HG03342 (cell line): ENCODE measurements around the gene SH3RF3.
A peak's percentile ranks its signal among the peaks of the same experiment; 100 is the strongest.

ENCODE experiments used
- ATAC-seq: cut with Tn5 transposase; IDR thresholded peaks from one replicate; pipeline ENCODE4 v1.9.1; 2021; ENCODE audit warnings: mild to moderate bottlenecking, moderate library complexity; ENCODE audit not compliant: unreplicated experiment

SH3RF3 gene

DNA sequence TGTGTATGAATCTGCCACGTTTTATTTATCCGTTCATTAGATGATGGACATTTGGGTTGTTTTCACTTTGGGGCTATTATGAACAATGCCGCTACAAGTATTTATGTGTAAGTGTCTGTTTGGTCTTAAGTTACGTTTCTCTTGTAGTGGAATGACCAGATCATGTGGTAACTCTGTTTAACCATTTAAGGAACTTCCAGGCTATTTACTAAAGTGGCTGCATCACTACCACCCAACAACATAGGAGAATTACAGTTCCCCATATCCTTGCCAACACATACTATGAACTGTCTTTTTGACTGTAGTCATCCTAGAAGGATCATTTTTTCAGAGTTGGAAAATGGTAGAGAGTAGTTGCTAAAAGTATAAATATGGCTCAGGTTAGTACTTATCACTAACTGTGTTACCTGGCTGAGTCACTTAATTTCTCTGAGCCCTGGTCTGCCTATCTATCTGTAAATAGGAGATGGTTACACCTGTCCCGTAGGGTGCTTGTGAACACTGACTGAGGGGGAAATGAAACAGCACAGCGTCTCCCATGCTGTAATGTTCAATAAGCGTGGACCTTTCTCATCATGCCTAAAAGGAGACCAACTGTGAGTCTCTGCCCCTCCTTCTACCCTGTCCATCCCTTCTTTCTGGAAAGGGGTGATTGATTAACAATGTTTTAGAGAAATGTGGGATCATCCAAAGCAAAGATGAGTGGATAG is 103.1 kb downstream of the SH3RF3 start:
- no peak for ATAC-seq

DNA sequence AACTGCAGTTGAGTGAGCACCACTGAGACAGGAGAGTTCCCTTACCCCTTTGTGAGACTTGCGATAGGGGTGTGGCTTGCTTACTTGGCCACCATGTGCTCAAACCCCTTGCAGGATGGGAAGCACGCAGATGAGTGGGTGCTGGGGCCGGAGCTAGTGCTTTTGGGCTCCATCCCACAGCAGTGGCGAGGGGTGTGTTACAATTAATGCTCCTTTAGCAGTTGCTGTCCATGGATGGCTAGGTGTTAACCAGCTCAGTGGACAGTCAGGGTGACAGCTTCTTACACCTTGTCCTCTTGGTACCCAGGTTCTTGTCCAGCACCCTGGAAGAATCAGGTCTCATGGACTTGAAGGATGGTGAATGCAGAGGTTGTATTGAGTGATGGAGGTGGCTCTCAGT is 103.9 kb downstream of the SH3RF3 start:
- ATAC-seq, result no peak

DNA sequence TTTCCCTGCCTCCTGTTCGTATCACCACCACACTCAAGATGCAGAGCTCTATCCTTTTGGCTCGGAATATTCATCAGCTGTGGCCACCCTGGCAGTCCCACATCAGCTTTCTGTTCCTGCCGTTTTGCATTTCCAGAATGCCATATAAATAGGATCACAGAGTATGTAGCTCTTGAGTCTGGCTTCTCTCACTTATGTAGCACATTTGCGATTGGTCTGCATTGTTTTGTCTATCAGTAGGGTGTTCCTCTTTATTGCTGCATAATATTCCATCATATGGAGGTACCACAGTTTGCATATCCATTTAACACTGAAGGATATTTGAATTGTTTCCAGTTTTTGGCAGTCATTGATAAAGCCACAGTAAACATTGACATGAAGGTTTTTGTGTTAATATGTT is 104.6 kb downstream of the SH3RF3 start:
- ATAC-seq, result no peak

DNA sequence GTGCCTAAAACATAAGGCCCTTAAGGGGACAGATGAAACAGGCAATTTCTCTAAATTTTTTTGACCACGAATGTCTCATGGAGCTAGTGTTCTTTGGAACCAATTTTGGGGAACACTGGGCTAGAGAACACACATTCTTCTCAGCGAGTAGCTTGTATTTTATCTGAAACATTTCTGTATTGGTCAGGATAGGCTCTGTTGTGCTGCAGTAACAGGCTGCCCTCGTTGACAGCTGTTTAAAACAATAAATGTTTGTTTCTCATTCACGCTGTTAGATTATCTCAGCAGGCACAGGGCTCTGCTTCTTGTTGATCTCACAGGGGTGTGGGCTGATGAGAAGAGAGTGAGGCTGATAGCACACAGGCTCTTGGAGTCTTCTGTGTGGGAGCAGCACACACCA is 105.3 kb downstream of the SH3RF3 start:
- no peak for ATAC-seq

- ATAC-seq, result no peak
Measured at GRCh38 chr2:109236147-109236546, 107.1 kb downstream of the SH3RF3 start.

DNA sequence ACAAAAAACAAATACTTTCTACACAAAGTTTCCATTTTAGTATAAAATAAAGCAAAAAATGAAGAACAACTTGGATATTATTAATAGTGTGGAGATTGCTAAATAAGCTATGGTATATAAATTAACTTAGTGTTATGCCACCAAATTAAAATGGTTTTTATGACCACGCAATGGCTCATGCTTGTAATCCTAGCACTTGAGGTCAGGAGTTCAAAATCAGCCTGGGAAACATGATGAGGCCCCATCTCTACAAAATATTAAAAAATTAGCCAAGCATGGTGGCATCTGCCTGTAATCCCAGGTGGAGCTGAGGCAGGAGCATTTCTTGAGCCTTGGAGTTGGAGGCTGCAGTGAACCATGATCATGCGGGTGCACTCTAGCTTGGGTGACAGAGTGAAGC is 108.8 kb downstream of the SH3RF3 start:
- no peak for ATAC-seq

GRCh38 chr2:109238580-109238979 is 109.6 kb downstream of the SH3RF3 start:
- ATAC-seq, result peak; percentile 88

DNA sequence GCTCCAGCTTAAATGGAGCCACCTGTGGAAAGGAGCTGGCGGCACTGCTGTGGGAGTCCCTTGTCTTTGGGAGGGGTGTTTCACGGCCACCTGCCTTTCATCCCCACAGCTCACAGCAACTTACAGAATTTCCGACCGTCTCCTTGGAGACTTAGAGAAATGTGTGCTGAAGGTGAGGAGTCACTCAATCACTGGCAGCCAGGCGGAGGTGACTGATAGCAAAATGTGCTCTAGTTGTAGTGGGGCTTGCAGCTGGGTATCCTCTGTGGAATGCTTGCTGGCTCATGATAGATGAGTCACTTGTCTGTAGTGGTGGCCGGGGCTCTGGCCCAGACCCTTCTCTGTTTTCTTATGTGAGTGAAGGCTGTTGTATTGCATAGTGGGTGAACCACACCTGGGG is 110.7 kb downstream of the SH3RF3 start:
- ATAC-seq, result no peak

- ATAC-seq, result no peak
Measured at GRCh38 chr2:109242210-109242653, 113.2 kb downstream of the SH3RF3 start.

DNA sequence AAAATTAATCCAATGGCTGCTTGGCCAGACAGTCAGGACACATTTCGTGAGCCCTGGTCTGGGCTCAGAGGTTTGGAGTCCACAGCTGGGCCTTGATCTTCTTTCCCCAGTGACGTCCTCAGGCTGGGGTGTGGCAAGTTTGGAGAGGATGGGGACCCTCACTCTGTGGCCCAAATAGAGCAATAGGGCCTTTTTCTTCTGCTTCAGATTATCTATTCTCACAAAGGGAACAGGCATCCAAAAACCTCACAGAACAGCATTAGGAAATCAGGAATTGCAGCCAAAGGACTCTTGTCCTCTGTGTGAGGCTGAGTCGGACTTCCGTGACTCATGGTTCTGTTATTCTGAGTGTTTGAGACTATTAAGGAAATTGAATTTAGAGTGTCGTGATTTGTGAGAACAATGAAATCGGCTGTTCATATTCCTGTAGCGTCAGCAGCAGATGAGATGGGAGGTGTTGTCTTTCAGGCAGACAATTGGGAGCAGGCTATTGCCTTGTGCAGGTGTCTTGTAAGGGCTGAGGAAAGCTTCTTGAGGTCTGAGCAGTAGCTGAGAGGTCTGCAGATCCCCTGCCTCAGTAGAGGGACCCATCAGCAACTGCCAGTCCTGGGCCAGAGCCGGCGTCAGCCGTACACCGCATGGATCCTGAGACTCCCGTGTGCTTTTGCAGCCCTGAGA is 113.8 kb downstream of the SH3RF3 start:
- ATAC-seq, result no peak

DNA sequence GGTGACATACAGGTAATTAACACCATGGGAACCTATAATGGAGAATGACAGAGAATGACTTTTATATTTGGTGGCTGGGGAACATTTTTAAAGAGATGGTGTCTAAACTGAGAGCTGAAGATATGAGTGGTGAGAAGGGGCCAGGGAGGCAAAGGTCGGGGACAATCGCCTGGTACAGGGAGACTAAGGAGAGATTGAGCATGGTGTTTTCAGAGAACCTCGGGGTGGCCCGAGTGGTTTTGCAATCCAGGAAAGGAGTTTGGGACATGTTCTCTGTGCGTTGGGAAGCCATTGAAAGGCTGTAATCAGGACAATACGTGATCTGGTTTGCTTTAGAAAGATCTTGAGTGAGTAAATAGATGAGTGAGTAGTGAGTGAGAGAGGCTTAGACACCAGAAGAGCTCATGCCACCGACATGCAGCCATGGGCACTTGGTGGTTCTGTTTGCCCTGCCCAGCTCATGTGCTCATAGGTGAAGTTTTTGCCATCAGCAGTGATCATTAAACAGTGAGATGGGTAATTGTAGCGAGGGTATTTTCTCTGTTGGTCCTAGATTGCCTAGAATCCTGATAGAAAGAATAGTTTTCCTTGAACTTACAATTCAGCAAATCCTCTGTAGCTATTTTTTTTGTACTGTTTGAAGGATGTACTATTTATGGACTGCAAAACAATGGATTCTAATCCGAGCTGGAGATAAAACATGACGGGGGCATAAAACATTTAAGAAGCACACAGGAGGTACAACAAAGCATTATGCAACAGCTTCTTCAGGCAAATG is 114.7 kb downstream of the SH3RF3 start:
- no peak for ATAC-seq

DNA sequence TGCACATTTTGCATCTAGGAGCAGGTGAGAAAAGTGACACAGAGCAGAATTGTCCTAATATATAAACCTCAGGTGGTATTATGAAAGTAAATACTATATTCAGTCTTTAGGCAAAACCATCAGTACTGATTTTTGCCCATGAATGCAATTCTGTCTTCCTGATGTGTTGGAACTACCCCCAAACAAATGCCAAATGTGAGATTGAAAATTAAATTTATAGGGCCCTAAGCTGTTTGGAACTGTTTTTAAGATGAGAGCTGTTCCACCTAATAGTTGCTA is 115.2 kb downstream of the SH3RF3 start:
- no peak for ATAC-seq

DNA sequence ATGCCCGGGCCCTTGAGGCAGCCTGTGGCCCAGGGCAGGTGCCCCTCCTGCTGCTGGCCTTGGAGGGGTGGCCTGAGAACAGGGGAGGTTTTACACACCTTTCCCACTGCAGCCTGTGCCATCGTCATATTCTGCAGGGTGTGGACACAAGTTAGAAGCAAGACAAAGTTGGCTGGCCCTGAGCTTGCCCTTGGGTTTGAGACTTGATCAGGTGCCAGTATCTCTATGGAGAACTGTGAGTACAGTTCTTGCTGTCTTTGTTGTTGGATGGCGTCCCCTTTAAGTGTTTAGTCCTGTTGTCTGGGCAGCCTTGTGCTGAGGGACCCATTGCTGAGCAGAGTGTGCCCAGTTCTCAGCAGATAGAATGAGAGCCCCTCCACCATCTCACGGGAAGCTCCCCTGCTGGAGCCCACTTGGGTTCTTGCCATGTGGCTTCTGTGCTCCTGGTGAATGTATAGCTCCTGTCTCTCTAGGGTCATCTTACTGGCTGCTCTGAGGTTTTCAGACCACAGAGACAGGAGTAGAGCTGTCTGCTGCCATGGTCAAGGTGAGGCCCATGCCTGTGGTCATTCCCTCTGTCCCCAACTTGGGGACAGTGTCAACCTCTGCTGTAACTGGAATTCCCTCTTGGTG is 115.9 kb downstream of the SH3RF3 start:
- no peak for ATAC-seq

- ATAC-seq, result no peak
Measured at GRCh38 chr2:109246176-109246575, 117.2 kb downstream of the SH3RF3 start.

DNA sequence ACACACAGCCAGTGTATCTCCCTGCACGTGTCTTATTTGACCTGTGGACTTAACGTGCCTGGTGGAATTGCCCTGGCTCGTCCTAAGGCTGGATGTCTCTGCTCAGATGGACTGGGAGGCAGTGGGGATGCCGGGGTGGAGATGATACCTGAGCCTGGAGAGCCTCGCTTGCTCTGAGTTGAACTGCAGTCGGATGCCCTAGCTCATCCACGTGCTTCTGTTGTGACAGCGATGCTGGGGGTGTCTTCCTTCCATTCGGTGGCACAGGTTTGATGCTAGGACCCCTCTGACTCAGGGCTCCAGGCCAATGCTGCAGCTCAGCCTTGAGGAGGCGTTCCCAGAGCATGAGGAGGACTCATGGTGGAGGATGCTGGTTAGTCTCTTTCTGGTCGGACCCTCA is 117.6 kb downstream of the SH3RF3 start:
- no peak for ATAC-seq

DNA sequence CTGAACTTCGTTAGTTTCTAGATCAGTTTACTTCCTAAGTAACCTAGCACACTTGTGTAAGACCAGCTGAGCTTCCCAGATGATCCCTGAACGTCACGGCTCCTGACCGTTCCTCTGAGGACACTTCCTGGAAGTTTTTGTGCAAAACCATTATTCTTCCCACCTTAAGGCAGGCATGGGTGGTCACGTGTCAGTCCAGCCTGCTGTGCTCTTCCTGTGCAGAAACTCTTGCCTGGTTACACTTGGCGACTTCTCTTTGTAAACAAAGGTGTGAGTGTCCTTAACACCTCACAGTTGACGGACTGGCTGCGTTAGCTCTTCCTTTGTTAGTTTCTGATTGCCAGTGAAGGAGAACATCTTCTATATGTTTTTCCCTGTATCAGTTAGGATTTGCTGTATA is 118.3 kb downstream of the SH3RF3 start:
- ATAC-seq, result no peak

DNA sequence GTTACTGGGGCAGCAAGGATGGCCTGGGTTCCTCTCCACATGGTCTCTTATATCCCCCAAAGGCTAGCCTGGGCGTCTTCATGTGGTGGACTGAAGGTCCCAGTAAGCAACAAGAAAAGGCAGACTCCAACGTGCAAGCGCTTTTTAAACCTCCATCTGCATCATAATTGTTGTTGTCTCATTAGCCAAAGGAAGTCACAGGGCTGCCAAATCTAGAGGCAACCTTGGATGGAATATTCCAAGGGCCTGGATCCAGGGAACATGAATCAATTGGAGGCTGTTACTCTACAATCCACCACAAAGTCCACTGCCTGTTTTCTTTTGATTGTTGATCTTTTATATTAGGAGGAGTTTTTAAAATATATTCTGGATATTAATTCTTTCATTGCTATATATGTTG is 118.8 kb downstream of the SH3RF3 start:
- no peak for ATAC-seq

DNA sequence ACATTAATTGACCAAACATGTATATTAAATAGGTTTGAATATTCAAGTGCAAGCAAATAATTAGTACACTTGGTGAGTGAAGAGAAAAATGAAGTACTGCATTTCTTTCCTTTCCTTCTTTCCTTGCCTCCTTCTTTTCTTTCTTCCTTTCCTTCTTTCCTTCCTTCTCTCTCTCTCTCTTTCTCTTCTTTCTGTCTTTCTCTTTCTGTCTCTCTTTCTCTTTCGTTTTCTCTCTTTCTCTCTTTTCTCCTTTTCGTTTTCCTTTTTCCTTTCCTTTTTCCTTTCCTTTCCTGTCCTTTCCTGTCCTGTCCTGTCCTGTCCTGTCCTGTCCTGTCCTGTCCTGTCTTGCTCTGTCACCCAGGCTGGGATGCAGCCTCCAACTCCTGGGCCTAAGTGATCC is 119.6 kb downstream of the SH3RF3 start:
- no peak for ATAC-seq

DNA sequence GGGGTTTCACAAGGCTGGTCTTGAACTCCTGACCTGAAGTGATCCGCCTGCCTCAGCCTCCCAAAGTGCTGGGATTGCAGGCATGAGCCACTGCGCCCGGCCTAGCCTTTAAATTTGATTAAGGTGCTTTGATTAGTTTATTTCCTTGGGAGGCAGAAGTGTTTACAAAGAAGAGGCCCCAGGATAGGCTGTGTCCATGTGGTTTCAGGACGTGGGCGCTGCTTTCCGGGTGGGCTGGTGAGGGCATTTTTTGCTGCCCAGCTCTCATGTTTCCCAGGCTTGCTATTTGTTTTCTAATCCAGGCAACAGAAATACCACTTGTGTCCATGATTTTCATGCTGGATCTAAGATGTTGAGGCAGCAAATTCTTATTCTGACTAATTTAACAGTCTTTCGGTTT is 124.2 kb downstream of the SH3RF3 start:
- ATAC-seq, result no peak

GRCh38 chr2:109254174-109254904 is 125.3 kb downstream of the SH3RF3 start:
- peak; percentile 63 for ATAC-seq

GRCh38 chr2:109255654-109256053 is 126.6 kb downstream of the SH3RF3 start:
- no peak for ATAC-seq
